NCI-H524 treated with DMSO at 0.1 percent for 48 hours (cell line): ENCODE measurements around the gene GPS1.
A peak's percentile ranks its signal among the peaks of the same experiment; 100 is the strongest.

Experiments
- DNase-seq: peaks from one replicate; lab custom pipeline; 2025; lab: John Stamatoyannopoulos, UW

GPS1 gene

DNA sequence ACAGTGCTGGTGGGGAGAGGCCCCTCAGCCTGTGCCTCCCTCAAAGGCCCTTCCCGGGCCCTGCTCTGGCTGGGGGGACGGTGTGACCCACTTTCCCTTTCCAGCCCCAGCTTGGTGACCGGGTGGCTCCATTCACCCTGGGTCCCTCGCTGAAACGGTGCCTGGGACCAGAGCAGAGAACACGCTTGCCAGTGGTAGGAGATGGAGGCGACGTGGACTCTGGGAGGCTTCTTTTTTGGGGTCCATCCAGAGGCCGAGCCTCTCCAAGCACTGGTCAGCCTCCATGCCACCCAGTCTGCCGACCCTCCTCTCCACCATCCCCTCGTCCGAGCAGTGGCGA is 36.8 kb upstream of the GPS1 start:
- no peak for DNase-seq

DNA sequence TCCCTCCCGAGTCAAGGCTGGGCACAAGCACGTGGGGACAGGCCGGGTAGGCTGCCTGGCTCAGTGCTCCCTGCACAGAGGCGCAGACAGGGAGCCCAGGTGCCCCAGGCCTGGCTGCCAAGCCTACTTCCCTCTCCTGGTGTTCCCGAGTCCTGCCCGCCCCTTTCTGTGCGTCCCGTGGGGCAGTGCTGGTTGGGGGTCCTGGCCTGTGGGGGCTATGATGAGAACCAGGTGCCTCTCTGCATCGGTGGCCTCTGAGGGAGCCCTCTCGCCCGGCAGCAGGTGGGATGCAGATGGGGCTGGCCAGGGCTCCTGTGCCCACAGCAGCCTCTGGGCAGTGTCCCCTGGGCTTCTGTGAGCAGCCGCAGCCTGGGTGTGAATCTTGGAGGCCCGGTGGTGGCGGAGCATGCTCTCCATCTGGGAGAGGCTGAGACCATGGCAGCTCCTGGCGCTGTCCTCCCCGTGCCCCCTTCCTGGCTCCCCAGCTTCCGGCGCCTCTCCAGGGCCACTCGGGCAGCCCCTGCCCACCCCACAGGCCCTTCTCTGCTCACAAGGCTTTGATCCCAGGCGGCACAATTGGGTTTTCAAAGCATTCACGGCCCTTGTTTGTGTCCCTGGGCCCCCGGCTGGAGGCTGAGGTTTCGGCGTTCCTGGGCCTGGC is 36.3 kb upstream of the GPS1 start:
- DNase-seq: no peak

DNA sequence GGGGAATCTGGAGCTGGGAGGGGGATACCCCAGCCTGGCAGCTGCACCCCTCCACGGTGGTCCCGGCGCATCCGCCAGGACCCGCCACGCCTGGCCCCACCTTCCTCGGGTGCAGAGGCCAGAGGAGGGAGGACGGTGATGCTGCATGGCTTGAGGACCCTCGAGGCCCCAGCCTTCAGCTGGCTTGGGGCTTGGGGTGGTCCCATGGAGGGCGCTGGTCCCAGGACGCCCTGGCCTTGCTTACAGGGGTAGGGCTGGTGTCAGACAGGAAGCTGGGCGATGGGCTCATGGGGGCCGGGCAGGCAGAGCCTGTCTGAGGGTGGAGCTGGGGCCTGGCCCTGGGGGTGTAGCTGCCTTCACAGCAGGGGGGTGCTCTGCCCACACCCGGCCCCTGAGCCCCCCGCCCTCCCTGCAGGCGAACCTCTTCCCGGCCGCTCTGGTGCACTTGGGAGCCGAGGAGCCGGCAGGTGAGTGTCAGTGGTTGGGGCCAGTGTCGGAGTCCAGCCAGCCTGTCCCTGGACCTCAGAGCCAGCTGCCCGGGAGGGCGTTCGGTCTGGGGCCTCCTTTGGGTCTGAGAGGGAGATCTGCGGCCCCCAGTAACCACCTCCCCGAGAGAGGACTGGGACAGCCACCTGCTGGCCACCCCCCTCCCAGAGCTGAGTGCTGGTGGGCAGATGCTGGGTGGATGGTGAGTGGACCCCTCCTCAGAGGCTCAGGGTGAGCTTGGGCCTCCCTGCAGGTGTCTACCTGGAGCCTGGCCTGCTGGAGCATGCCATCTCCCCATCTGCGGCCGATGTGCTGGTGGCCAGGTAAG is 35.4 kb upstream of the GPS1 start:
- no peak for DNase-seq

DNA sequence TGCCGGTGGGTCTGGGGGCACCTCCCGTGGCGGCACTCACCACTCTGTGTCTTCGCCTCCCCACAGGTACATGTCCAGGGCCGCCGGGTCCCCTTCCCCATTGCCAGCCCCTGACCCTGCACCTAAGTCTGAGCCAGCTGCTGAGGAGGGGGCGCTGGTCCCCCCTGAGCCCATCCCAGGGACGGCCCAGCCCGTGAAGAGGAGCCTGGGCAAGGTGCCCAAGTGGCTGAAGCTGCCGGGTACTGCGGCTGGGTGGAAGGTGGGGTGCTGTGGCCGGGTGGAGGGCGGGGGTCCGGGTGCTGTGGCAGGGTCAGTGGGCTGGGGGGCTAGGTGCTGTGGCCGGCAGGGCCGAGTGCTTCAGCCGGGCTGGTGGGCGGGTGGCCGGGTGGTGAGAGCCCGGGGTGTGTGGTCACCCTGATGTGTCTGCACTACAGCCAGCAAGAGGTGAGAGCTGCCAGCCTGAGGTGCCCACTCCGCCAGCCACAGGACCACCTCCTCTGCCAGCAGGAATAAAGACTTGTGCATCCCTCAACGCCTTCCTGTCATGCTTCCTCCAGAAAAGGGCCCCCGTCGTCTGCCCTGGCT is 34.7 kb upstream of the GPS1 start:
- DNase-seq: no peak

DNA sequence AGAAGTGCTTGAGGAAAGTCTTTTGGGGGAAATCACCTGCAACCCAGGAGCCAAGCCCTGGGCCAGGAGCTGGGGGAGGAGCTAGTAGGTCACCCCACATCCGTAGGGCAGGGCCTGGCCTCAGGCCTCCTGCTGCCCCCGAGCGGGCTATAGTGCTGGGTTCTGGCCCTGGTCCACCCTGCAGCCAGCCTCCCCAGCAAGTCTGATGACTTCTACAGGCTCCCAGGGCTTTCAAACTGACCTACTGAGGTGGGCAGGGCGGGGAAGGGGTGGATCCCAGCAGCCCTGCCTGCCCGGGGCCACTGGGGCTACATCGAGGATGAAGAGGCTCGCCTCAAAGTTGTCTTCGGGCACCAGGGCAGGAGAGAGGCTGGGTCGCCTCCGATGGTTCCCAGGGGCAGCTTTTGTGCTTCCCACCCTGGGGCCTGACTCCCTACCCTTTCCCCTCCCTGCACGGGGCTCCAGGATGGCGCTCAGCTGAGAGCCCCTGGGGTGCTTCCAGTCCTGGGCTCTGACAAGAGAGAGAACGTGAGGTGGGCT is 34.0 kb upstream of the GPS1 start:
- no peak for DNase-seq

DNA sequence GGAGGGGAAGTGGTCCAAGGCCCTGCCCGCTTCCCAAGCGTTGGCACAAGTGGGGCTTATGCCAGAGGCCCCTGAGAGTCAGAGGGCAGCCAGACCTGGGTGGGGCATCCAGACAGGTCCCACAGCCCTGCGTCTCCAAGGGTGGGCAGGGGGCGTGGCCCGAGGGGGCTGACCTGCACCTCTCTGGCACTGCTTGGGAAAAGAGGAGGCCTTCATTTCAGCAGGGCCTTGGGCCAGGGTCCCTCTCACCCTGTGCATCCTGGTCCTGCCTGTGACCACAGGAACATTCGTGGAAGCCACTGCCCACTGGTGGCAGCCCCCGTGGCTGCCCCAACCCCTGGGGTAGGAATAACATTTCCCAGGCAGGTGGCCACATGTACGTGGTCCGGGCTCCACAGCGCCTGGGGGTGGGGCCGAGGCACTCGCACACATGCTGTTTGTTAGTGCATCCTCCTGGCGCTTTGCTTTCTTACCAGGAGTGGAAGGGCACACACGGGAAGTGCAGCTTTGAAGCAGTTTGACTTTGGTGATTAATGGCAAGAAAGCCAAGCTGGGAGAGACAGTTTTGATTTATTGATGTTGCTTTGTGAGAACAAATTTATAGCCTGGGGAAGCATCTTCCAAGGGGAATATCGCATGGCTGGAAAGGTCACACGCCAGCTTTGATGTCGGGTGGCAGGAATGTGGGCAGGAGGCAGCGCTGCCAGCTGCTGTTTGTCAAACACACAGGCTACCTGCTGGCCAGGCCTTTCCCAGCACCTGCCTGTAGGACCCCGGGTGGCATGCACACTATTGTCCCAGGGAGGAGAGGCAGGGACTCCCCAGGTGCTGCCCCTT is 33.3 kb upstream of the GPS1 start:
- DNase-seq: no peak

DNA sequence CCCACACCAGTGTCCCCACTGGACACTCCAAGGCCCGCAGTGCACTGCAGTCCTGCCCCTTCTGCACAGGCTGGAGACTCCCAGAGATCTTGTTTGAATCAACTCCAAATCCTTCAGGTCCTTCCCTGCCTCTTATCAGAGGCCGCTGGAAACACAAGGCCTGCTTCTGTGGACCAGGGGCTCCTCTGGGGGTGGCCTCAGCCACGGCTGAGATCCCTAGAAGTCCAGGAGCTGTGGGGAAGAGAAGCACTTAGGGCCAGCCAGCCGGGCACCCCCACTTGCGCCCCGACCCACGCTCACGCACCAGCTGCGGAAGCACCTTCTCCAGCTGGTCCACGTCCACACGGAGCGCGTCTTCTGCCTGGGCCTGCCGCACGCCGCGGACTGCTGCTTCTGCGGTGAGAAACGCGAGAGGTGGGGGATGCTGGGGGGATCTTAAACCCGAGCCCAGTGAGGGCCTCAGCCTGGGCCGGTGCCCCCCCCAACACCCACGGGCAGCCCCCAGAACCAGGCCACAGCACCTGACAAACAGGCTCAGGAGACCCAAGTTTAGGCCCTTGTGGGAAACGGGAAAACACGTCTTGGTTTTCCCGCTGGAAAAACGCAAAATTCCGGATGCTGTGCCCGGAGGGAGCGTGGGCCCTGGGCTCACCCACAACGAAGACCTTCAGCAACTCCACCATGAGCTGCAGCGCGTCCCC is 32.6 kb upstream of the GPS1 start:
- DNase-seq: no peak

DNA sequence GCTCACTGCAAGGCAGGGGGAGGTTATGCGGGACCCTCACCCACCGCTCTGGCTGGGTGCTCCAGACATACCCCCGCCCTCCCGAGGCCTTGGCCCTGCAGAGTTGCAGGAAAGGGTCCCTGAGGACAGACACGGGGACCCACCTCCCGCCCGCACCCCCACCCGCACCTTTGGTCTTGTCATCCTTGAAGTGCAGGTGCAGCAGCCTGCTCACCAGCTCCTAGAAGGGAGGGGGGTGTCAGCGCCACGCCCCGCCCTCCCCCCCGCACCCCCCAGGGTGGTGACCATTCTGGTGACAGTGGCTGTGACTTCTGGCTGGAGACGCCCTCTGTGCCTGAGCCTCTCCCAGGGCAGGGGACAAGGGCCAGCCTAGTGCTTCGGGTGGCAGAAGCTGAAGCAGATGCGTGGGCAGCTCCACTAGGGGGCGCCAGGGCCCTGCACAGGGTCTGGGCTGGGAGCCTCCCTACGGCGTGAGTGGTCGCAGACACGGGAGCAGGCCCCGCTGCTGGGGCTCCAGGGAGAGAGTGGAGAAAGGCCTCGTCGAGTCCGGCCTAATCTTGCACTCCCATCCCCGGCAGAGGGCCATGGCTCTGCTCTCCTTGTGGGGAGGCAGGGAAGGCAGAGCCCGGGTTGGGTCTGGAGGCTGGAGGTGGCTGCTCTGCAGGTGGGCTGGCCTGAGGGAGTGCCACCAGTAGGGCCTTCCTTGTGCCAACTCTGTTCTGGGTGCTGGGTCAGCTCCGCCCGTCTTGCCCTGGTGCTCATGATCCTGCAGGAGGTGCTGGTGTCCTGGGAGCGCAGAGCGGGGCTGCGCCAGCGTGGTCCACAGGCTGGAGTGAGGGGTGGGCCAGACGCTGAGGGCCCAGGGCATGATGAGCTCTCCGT is 31.8 kb upstream of the GPS1 start:
- DNase-seq: no peak

DNA sequence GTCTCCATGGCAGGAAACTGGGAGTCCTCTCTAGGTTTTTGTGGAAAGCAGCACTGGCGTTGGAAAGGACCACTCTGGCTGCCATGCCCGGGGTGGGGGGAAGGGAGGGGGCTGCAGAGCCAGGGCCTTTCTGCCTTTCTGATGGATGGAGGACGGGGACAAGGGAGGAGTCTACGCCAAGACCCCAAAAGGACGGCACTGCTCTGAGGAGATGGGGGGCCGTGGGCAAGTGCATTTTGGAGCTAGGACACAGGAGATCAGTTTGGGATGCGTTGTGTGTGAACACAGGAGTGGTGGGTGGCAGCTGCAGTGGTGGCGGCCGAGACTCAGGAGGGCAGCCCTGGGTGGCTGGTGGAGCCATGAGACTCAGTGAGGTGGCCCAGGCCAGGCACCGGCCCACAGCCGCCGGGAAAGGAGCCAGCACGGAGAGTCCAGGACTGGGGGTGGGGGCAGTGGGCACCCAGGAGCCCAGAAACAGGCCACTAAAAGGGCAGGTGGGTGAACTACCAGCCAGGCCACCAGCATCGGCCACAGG is 31.1 kb upstream of the GPS1 start:
- no peak for DNase-seq

DNA sequence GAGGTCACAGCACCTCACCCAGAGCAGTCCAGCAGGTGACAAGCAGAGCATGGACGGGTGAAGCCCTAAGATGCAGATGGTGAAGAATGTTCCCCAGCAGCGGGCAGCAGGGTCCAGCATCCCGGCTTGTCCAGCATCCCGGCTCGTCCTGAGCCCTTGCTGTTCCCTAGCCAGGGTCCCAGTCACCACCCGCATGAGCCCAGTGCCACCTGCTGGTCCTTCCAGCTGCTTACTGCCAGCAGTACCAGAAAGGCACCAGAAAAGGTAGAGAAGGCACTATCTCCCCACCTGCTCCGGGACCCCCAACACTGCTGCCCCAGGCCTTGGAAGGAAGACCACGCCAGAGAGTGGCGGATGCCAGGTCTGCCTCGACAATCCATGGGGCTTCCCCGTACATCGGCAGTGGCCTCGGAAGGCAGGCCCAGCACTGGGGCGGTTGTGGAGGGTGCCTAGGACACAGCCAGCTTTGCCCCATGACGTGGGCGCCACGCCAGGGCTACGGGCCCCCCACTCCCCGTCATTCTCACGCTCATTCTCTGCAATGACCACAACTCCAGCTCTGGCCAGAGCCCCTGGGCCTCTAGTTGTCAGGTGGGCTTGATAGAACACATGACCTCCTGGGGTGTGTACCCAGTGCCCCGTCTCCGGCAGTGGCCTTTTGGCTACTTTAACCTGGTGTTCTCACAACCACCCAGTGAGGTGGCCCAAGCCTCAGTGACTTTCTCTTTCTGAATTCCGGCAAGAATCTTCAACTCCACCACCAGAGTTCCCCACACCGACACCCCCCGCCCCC is 30.4 kb upstream of the GPS1 start:
- no peak for DNase-seq

DNA sequence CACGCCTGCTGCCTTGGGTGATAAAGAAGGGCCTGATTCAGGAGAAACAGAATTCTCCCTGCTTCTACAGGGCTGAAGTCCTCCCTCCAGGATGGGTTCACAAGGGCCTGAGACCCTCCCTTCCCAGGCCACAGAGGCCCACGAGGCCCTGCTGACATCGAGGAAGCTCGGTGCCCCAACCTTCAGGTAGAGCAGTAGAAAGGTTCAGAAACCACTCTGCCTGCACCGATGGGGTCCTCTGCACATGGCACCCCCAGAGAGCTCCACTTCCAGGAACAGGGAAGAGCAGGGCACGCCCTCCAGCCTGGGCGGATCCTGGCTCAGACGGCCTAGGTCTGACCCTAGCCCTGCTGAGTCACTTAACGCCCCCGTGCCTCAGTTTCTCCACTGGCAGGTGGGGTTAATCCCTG is 29.8 kb upstream of the GPS1 start:
- no peak for DNase-seq

DNA sequence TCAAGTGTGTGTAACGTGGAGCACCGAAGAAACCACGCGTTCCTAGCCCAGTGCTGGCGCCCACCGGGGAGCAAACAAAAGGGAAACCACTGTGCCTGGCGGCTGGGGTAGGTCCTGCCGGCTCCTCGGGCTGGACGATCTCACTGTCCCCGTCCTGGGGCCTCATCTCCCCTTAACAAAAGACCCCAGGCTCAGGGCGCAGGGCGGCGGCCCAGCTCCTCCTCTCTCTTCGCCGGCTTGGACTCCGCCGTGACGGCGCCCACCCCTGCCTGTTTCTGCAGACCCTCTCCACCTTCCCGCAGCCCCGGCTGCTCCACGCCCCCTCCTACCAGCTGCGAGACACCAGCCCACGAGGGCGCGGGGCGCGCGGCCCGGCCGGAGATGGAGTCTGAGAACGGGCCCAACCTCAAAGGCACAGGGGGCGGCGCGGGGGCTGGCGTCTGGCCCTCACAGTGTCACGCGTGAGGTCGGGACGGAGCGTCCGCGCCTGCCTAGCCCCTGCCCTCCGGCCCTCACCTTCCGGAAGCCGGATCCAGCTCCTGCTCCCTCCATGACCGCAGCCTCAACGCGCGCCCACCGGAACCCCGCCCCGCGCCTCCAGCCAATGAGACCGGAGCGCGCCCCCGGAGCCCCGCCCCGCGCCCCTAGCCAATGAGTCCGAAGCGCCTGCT is 29.3 kb upstream of the GPS1 start, which contains the start of gene CENPX:
CENPX (minus strand) TSS at position 569 of the 671 bp plus-strand sequence; CDS start at position 552, 17 bp downstream.
- no peak for DNase-seq

DNA sequence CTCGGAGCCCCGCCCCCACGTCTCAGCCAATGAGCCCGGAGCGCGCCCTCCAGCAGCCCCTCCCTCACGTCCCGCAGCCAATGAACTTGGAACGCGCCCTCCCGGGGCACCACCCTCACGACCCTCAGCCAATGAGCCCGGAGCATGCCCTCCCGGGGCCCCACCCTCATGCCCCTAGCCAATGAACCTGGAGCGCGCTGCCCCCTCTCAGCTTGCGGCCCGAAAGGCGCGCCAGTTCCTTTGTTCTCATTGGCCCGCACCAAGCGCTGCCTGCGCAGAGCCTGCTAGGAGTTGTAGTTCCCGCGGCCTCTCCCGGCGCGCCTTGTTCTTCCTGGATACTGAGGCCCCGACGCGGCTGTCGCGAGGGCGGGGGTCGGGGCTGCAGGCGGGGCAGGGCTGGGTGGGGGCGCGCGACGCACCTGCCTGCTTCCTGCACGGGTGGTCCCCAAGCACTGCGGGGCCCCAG is 28.7 kb upstream of the GPS1 start, which contains the start of gene LRRC45:
LRRC45 (plus strand) TSS at position 325 of the 466 bp plus-strand sequence. CDS start 339 bp downstream, outside the sequence.
- DNase-seq: peak; percentile 100

DNA sequence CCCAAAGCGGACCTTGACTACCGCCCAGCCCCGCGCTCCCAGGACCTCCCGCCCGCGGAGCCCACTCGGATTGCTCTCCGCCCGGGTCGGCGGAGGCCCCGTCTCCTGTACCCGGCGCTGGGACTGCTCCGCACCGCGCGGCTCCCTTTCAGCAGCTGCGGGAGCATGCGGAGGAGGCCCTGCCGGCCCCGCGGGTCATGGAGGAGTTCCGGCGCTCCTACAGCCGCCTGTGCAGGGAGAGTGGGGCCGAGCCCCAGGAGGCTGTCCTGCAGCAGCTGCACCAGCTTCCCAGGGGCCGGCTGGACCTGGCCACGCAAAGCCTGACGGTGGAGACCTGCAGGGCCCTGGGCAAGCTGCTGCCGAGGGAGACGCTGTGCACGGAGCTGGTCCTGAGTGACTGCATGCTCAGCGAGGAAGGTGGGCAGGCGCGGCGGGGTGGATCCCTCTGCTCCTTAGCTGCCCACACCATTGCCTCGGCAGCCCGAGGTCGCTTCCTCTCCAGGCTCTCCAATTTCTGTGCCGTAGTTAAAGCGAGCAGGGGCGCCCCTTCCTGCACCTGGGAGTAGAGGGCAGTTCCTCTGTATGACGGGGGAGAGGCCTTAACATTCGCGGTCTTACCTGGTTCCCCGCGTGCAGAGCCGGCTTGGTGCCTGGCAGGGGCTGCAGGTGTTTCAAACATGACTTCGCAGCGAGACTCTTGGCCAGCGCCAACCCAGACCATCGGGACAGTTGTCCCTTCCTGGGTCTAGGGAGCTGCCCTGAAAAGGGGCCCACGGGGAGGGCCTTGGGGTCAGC is 28.1 kb upstream of the GPS1 start:
- DNase-seq: no peak

DNA sequence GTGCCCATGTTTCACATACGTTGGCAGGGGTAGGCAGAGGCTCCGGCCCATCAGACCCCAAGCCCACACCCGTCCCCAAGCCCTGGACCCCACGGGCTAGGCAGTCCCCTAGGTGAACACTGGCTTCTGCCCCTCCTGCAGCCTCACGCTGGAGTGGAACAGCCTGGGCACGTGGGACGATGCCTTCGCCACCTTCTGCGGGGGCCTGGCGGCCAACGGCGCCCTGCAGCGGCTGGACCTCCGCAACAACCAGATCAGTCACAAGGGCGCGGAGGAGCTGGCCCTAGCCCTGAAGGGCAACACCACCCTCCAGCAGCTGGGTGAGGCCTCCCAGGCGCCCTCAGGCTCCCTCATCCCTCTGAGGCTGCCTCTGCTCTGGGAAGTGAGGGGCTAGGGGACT is 26.8 kb upstream of the GPS1 start:
- no peak for DNase-seq

DNA sequence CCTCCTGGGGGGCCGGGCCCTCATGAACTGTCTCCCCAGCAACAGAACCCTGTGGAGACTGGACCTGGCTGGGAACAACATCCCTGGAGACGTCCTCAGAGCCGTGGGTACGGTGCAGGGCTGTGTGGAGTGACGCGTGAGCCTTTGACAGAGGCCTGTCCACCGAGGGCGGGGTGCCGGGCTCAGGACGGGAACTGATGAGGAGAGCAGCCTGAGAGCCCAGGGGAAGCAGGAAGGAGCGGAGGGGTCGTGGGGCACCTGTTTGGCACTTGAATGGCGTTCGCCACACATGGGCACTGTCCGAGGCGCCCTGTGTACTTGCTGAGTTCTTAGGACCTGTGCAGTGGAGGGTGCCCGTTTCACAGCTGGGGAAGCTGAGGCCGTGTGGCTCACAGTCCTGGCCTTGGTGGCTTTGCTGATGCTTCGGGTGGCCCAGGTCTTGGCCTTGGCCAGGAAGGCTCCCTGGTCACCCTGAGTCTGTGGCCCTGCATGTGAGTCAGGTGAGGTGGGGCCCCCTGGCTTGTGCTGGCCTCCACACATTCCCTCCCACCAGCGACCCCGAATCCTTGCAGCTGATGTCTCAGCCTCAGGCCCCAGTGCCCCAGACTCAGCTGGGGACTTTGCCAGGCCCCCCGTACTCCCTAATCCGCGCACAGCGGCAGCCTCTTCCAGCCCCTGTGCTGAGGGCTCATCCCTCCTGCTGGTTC is 26.1 kb upstream of the GPS1 start:
- DNase-seq: no peak

DNA sequence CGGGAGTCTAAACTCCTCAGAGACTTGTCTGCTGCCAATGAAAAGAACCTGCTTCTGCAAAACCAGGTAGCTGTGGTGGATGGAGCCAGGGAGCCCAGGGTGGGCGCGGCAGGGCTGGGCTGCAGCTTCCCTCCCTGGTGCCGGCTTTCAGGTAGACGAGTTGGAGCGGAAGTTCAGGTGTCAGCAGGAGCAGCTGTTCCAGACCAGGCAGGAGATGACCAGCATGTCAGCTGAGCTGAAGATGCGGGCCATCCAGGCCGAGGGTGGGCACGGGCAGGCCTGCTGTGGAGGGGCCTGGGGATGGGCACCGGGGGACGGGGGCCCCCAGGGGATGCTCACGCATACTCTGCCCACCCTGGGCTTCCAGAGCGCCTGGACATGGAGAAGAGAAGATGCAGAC is 23.5 kb upstream of the GPS1 start:
- no peak for DNase-seq
